Tibial artery (tissue), 4 donors: Measurements from ENCODE around the gene GFAP.

Experiments
- DNase-seq, 2 donors: peaks; one replicate each; pipeline ENCODE4 v3.0.0-alpha.2; 2019
- H3K27ac ChIP-seq, 2 donors: fragments of 200-600 bp; sonication (generic) in 1 of 2; 1 replicate in 1 of 2; 2 replicates in 1 of 2; pipeline ENCODE4 v1.5.1; 2018 to 2019; ENCODE audit warnings: mild to moderate bottlenecking in 1 of 2
- H3K27me3 ChIP-seq, 2 donors: fragments of 200-600 bp; sonication (generic) in 1 of 2; one replicate each; pipeline versions ENCODE4 v1.5.1 to v1.6.0; 2016 to 2019
- H3K36me3 ChIP-seq, 3 donors: fragments of 200-600 bp; sonication (generic) in 2 of 3; one replicate each; pipeline ENCODE4 v1.5.1; 2016 to 2019; ENCODE audit warnings: mild to moderate bottlenecking in 2 of 3
- H3K4me1 ChIP-seq, 4 donors: fragments of 200-600 bp; sonication (generic) in 2 of 4; 1 replicate in 3 of 4; 2 replicates in 1 of 4; pipeline ENCODE4 v1.5.1; 2016 to 2019
- H3K4me3 ChIP-seq, 2 donors: fragments of 200-600 bp; sonication (generic) in 1 of 2; 1 replicate in 1 of 2; 2 replicates in 1 of 2; pipeline ENCODE4 v1.5.1; 2018 to 2019; ENCODE audit warnings: mild to moderate bottlenecking in 2 of 2
- H3K9me3 ChIP-seq, 3 donors: fragments of 200-600 bp; sonication (generic) in 1 of 3; one replicate each; pipeline ENCODE4 v1.5.1; 2016 to 2019
- CTCF ChIP-seq, 2 experiments: fragments of 200-600 bp in 1 of 2; fragments of 450-650 bp in 1 of 2; IDR thresholded peaks; one replicate each; pipeline ENCODE4 v1.5.1; 2017 to 2019; ENCODE audit warnings: antibody characterized with exemption in 2 of 2, mild to moderate bottlenecking in 1 of 2, moderate library complexity in 1 of 2
- intact Hi-C: fragments of 100-400 bp; cut with DNase I; formaldehyde crosslinking; loops from one replicate; pipeline ENCODE4 v1.15.0; 2023; ENCODE audit warnings: low total_unique reads

GFAP gene

GRCh38 chr17:44915321-44915726, at the start of gene GFAP:
GFAP (minus strand) TSS chr17:44915500; CDS start chr17:44915486, 14 bp downstream.
- H3K4me3 ChIP-seq: no peak within 1 kb of the TSS
- intact Hi-C loops: loop anchor here (5.0 kb wide), 1 partner anchor 217 kb away; the partner anchor contains the start of gene PLCD3
- H3K27me3 ChIP-seq: peaks cover 0 to 18% of the 10 kb centered on the region in 2 donors
- TF ChIP-seq CTCF (IDR thresholded peaks at IDR 0.05): no peak
- no peaks in the 10 kb centered on the region for H3K36me3 ChIP-seq
- DNase-seq: peak in 1 of 2 donors; percentile 56
- peaks cover 0 to 27% (median 19%) of the 10 kb centered on the region in 4 donors for H3K4me1 ChIP-seq
- peak within 1 kb of the TSS; percentile 18 to 25 for H3K27ac ChIP-seq
- no peaks in the 10 kb centered on the region for H3K9me3 ChIP-seq

- Histone ChIP-seq H3K4me3 (no peak overlapping the region), H3K27ac (no peak overlapping the region), H3K9me3 (no peaks in the 10 kb centered on the region), H3K36me3 (no peaks in the 10 kb centered on the region), H3K4me1 (peaks cover 0 to 17% (median 6%) of the 10 kb centered on the region in 4 donors), H3K27me3 (peaks cover 7 to 80% of the 10 kb centered on the region in 2 donors)
- DNase-seq: no peak
- TF ChIP-seq CTCF (IDR thresholded peaks at IDR 0.05): no peak
- intact Hi-C loops: no loop called here
Measured at GRCh38 chr17:44961921-44962350, 46.6 kb upstream of the GFAP start.

GRCh38 chr17:44960691-44961090, 45.4 kb upstream of the GFAP start:
- Histone ChIP-seq H3K27me3 (peaks cover 4 to 72% of the 10 kb centered on the region in 2 donors), H3K9me3 (no peaks in the 10 kb centered on the region), H3K4me3 (no peak overlapping the region), H3K27ac (no peak overlapping the region), H3K4me1 (peaks cover 0 to 11% (median 3%) of the 10 kb centered on the region in 4 donors), H3K36me3 (no peaks in the 10 kb centered on the region)
- intact Hi-C loops: no loop called here
- TF ChIP-seq CTCF (IDR thresholded peaks at IDR 0.05): no peak
- no peak for DNase-seq

GRCh38 chr17:44959821-44960531, 44.7 kb upstream of the GFAP start:
- H3K9me3 ChIP-seq: no peaks in the 10 kb centered on the region
- DNase-seq: no peak
- H3K36me3 ChIP-seq: no peaks in the 10 kb centered on the region
- H3K4me1 ChIP-seq: peaks cover 0 to 11% (median 3%) of the 10 kb centered on the region in 4 donors
- peaks cover 0 to 67% of the 10 kb centered on the region in 2 donors for H3K27me3 ChIP-seq
- H3K27ac ChIP-seq: no peak overlapping the region
- no peak for TF ChIP-seq CTCF (IDR thresholded peaks at IDR 0.05)
- H3K4me3 ChIP-seq: no peak overlapping the region
- intact Hi-C loops: no loop called here

GRCh38 chr17:44956998-44957981, 42.0 kb upstream of the GFAP start:
- intact Hi-C loops: no loop called here
- TF ChIP-seq CTCF (IDR thresholded peaks at IDR 0.05): no peak
- DNase-seq: no peak
- peaks cover 0 to 11% (median 3%) of the 10 kb centered on the region in 4 donors for H3K4me1 ChIP-seq
- H3K27me3 ChIP-seq: peaks cover 0 to 42% of the 10 kb centered on the region in 2 donors
- no peaks in the 10 kb centered on the region for H3K9me3 ChIP-seq
- no peak overlapping the region for H3K27ac ChIP-seq
- no peak overlapping the region for H3K4me3 ChIP-seq
- no peaks in the 10 kb centered on the region for H3K36me3 ChIP-seq
